HEK293T (cell line): ENCODE results near the gene ZNF469.

Experiments
- ARNT ChIP-seq: fragments of 450-650 bp; IDR thresholded peaks from 2 replicates; pipeline ENCODE4 v1.6.1; 2017; ENCODE audit warnings: mild to moderate bottlenecking
- BHLHE40 ChIP-seq: fragments of 450-650 bp; IDR thresholded peaks from 2 replicates; pipeline ENCODE4 v1.6.1; 2016; ENCODE audit warnings: mild to moderate bottlenecking, moderate library complexity, borderline replicate concordance
- ELF4 ChIP-seq: fragments of 450-650 bp; IDR thresholded peaks from 2 replicates; pipeline ENCODE4 v1.6.1; 2017; ENCODE audit warnings: antibody characterized with exemption
- L3MBTL2 ChIP-seq: fragments of 450-650 bp; conservative IDR thresholded peaks from 2 replicates; pipeline ENCODE4 v1.6.1; 2016; ENCODE audit warnings: mild to moderate bottlenecking
- LEF1 ChIP-seq: fragments of 450-650 bp; IDR thresholded peaks from 2 replicates; pipeline ENCODE4 v1.6.1; 2017; ENCODE audit warnings: mild to moderate bottlenecking, borderline replicate concordance
- NFRKB ChIP-seq: fragments of 450-650 bp; IDR thresholded peaks from 2 replicates; pipeline ENCODE4 v1.6.1; 2016; ENCODE audit warnings: mild to moderate bottlenecking, moderate library complexity
- SP1 ChIP-seq: fragments of 450-650 bp; IDR thresholded peaks from 2 replicates; pipeline ENCODE4 v1.6.1; 2017
- TARDBP ChIP-seq: fragments of 450-650 bp; IDR thresholded peaks from 2 replicates; pipeline ENCODE4 v1.6.1; 2016
- ZNF384 ChIP-seq: fragments of 450-650 bp; IDR thresholded peaks from 2 replicates; pipeline ENCODE4 v1.6.1; 2016

- no peak for TF ChIP-seq BHLHE40
- TF ChIP-seq L3MBTL2, result no peak
- TF ChIP-seq NFRKB, result no peak
- no peak for TF ChIP-seq TARDBP
- no peak for TF ChIP-seq ZNF384
- no peak for TF ChIP-seq ELF4
- TF ChIP-seq SP1, result no peak
- TF ChIP-seq LEF1, result no peak
- TF ChIP-seq ARNT, result no peak
Observed at GRCh38 chr16:88361775-88362174, 21.0 kb upstream of the ZNF469 start.
